ENCODE data around the gene EDC4. TPM values are rescaled to one million over a fixed set of nuclear protein-coding genes. Genes with fewer than 3 reads are reported as not detected.

EDC4 gene
- total and polyA plus RNA-seq, 2 of the 13 experiments (the other 11 are each of a cell fraction or from before 2014, with no cell fraction given): 51.4 to 59.1 TPM

GRCh38 chr16:67874372-67874771 lies 1.5 kb downstream of the EDC4 start:
- H3K27me3 ChIP-seq (ENCODE audit: control insufficient read depth in 1 of 2, insufficient read depth in 2 of 2, low read length in 2 of 2): no peaks in the 10 kb centered on the region; a peak in 1 of 5 replicates
- peak overlapping the region; percentile 85 to 98 (median 87) for H3K4me3 ChIP-seq (replicated peaks in 1 of 3; ENCODE audit: insufficient read depth in 1 of 3, low read depth in 2 of 3, low read length in 3 of 3)
- peaks cover 15% of the 10 kb centered on the region for H4K20me1 ChIP-seq (ENCODE audit: insufficient read depth, low read length)
- no peak overlapping the region for H2AFZ ChIP-seq (ENCODE audit: low read length)
- FAIRE-seq: no peak
- ChIA-PET POLR2A (no interaction called here), CTCF (ENCODE audit: low intra/inter-chr PET ratio, low total read pairs) (interaction anchor here (2.9 kb wide), 1 partner anchor 58 kb away, joined by 18 read pairs; no protein-coding TSS in a partner anchor)
- intact Hi-C loops (cut with micrococcal nuclease; ENCODE audit: unreplicated experiment) (loop anchor here (1.0 to 5.0 kb wide), 2 partner anchors 20 to 1337 kb away; no protein-coding TSS in a partner anchor), in situ Hi-C loops (cut with HindIII; ENCODE audit: extremely low pct_ligation_motif_present, low pct_unique_long_range_greater_than_20kb) (no loop called here)
- H3K9me3 ChIP-seq (ENCODE audit: low read length): no peaks in the 10 kb centered on the region
- ATAC-seq: no peak
- H3K27ac ChIP-seq (ENCODE audit: extremely low read length, insufficient read depth, low read length): no peak overlapping the region
- peak overlapping the region; percentile 85 for H3K9ac ChIP-seq (ENCODE audit: insufficient read depth, low read depth, low read length)
- H3K36me3 ChIP-seq (replicated peaks in 1 of 2; ENCODE audit: control insufficient read depth in 1 of 2, insufficient read depth in 2 of 2, low read length in 2 of 2): peaks cover 42 to 66% of the 10 kb centered on the region in 2 experiments
- TF ChIP-seq RARG (CRISPR knock-in tag; IDR thresholded peaks at IDR 0.05; ENCODE audit: low read depth): no peak
- no peak for TF ChIP-seq ZBTB4 (CRISPR knock-in tag; IDR thresholded peaks at IDR 0.05; ENCODE audit: borderline replicate concordance)
- TF ChIP-seq ZSCAN12 (CRISPR knock-in tag; IDR thresholded peaks at IDR 0.05): no peak
- H3K4me2 ChIP-seq (ENCODE audit: low read depth, low read length): peak overlapping the region; percentile 91
- peaks cover 30% of the 10 kb centered on the region for H3K4me1 ChIP-seq (ENCODE audit: insufficient read depth, low read length)
- WGBS (ENCODE audit: low lambda C conversion rate): 52% methylated on average over 3 of the region's 3 CpGs
- H3K79me2 ChIP-seq (ENCODE audit: insufficient read depth, low read length): peaks cover 31% of the 10 kb centered on the region
- no TSS peak for BruUV-seq (replicated peaks)
- no peak for DNase-seq (ENCODE audit: low spot score)

- H3K27ac ChIP-seq (ENCODE audit: extremely low read length, insufficient read depth, low read length): no peak overlapping the region
- peaks cover 31% of the 10 kb centered on the region for H3K79me2 ChIP-seq (ENCODE audit: insufficient read depth, low read length)
- H3K4me1 ChIP-seq (ENCODE audit: insufficient read depth, low read length): peaks cover 32% of the 10 kb centered on the region
- no peak overlapping the region for H3K9ac ChIP-seq (ENCODE audit: insufficient read depth, low read depth, low read length)
- H3K36me3 ChIP-seq (replicated peaks in 1 of 2; ENCODE audit: control insufficient read depth in 1 of 2, insufficient read depth in 2 of 2, low read length in 2 of 2): peaks cover 50 to 73% of the 10 kb centered on the region in 2 experiments
- FAIRE-seq (no peak), DNase-seq (ENCODE audit: low spot score) (no peak), ATAC-seq (no peak)
- H2AFZ ChIP-seq (ENCODE audit: low read length): no peak overlapping the region
- no peaks in the 10 kb centered on the region for H3K9me3 ChIP-seq (ENCODE audit: low read length)
- peaks cover 15% of the 10 kb centered on the region for H4K20me1 ChIP-seq (ENCODE audit: insufficient read depth, low read length)
- no TSS peak for BruUV-seq (replicated peaks)
- intact Hi-C loops (cut with micrococcal nuclease; ENCODE audit: unreplicated experiment) (no loop called here), in situ Hi-C loops (cut with HindIII; ENCODE audit: extremely low pct_ligation_motif_present, low pct_unique_long_range_greater_than_20kb) (no loop called here)
- no peaks in the 10 kb centered on the region; a peak in 1 of 5 replicates for H3K27me3 ChIP-seq (ENCODE audit: control insufficient read depth in 1 of 2, insufficient read depth in 2 of 2, low read length in 2 of 2)
- WGBS (ENCODE audit: low lambda C conversion rate): 96% methylated on average over 11 of the region's 11 CpGs
- no peak overlapping the region for H3K4me3 ChIP-seq (replicated peaks in 1 of 3; ENCODE audit: insufficient read depth in 1 of 3, low read depth in 2 of 3, low read length in 3 of 3)
- CTCF ChIA-PET (ENCODE audit: low intra/inter-chr PET ratio, low total read pairs): no interaction called here
- no peak for TF ChIP-seq SMAD9 (CRISPR knock-in tag; IDR thresholded peaks at IDR 0.05)
- TF ChIP-seq CCDC6 (CRISPR knock-in tag; IDR thresholded peaks at IDR 0.05): no peak
- no peak for TF ChIP-seq ZNF503 (CRISPR knock-in tag; IDR thresholded peaks at IDR 0.05)
- peak; percentile 15 for TF ChIP-seq AGO2 (optimal IDR thresholded peaks at IDR 0.05; ENCODE audit: low read depth, low read length)
- no peak for TF ChIP-seq ATF7 (IDR thresholded peaks at IDR 0.05)
- no peak for TF ChIP-seq ATF7 (CRISPR knock-in tag; IDR thresholded peaks at IDR 0.05)
- no peak for TF ChIP-seq GMEB1 (CRISPR knock-in tag; IDR thresholded peaks at IDR 0.05; ENCODE audit: borderline replicate concordance)
- TF ChIP-seq KDM6A (CRISPR knock-in tag; IDR thresholded peaks at IDR 0.05; ENCODE audit: low read depth): no peak
- no peak overlapping the region for H3K4me2 ChIP-seq (ENCODE audit: low read depth, low read length)
- POLR2A ChIA-PET: no interaction called here
These were observed 4.2 kb downstream of the EDC4 start for GRCh38 chr16:67877064-67877463.
